ENCODE measurements around the gene KDM4E.
"Not testable (repeated sequence)": the region's sequence is repeated elsewhere in the genome, so short reads cannot be mapped to it uniquely, and the experiment has no call there.

Gene KDM4E

GRCh38 chr11:95024958-95025357 lies at the start of gene KDM4E:
TSS of gene KDM4E (plus strand) at chr11:95025258. CDS start at chr11:95025558, 300 bp downstream.
- no peak for DNase-seq

DNA sequence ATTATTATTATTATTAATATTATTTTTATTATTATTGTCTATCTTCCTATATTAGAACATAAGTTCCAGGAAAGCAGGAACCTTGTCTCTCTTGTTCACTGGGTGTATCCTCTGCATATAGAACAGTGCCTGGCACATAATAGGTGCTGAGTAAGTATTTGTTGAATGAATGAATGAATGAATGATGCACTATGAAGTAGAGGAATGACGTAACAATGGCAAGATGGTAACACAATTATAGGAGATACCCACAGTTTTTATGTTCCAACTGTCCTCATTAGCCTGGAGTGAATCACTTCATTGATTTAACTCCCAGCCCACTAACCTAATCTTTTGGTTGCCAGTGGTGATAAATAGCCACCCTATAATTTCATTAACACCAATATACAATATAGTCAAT lies 49.5 kb upstream of the KDM4E start:
- DNase-seq, result no peak

DNA sequence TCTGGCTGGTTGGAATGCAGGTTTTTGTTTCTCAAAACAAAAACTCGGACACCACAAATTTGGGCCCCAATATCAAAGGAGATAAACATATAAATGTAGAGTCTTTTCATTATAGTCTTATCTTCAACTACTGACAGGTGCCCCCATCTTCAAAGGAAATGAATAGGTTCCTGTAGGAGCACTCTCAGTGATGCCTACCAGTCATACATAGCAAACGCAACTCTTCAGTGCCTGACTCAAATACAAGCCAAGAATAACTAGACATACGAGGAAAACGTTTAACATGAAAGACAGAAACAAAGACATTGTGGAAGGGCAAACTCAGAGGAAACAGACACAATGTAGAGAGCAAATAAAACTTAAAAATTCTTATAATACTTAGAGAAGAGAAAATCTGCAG lies 37.7 kb upstream of the KDM4E start:
- no peak for DNase-seq

GRCh38 chr11:94988748-94989147 lies 36.3 kb upstream of the KDM4E start:
- no peak for DNase-seq

DNA sequence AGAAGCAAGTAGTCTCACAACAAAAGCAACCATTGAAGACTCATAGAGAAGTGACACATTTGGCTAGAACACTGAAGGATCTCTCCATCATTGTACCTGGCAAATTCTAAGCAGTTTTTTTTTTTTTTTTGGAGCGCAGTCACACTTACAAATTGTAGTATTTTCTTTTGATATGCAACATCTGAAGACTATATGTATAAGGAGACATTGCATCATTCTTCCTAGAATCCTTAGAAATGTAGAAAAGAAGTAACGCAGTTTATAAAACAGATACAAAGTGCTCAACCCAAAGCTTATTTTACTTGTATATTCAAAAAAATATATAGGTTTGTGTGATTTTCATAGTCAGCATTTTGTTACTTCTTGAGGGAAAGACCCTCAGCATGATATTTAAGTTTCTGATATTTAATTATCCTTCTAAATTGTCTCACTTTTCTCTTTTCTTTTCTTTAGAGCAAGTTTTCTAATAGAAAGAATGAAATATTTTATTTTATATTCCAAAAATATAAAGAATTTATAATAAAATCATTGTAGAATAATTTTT lies 31.6 kb upstream of the KDM4E start:
- DNase-seq, result no peak

DNA sequence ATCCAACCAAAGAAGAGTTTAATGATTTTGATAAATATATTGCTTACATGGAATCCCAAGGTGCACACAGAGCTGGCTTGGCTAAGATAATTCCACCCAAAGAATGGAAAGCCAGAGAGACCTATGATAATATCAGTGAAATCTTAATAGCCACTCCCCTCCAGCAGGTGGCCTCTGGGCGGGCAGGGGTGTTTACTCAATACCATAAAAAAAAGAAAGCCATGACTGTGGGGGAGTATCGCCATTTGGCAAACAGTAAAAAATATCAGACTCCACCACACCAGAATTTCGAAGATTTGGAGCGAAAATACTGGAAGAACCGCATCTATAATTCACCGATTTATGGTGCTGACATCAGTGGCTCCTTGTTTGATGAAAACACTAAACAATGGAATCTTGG lies 27.6 kb upstream of the KDM4E start:
- DNase-seq, result no peak

DNA sequence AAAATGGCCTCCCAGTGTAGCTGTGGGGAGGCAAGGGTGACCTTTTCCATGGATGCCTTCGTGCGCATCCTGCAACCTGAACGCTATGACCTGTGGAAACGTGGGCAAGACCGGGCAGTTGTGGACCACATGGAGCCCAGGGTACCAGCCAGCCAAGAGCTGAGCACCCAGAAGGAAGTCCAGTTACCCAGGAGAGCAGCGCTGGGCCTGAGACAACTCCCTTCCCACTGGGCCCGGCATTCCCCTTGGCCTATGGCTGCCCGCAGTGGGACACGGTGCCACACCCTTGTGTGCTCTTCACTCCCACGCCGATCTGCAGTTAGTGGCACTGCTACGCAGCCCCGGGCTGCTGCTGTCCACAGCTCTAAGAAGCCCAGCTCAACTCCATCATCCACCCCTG lies 26.8 kb upstream of the KDM4E start:
- DNase-seq, result no peak

- DNase-seq, result no peak
Observed at GRCh38 chr11:95003716-95004115, 21.3 kb upstream of the KDM4E start.

- DNase-seq, result no peak
Observed at GRCh38 chr11:95005642-95006041, 19.4 kb upstream of the KDM4E start.

GRCh38 chr11:95011376-95011775 lies 13.7 kb upstream of the KDM4E start:
- DNase-seq, result no peak

DNA sequence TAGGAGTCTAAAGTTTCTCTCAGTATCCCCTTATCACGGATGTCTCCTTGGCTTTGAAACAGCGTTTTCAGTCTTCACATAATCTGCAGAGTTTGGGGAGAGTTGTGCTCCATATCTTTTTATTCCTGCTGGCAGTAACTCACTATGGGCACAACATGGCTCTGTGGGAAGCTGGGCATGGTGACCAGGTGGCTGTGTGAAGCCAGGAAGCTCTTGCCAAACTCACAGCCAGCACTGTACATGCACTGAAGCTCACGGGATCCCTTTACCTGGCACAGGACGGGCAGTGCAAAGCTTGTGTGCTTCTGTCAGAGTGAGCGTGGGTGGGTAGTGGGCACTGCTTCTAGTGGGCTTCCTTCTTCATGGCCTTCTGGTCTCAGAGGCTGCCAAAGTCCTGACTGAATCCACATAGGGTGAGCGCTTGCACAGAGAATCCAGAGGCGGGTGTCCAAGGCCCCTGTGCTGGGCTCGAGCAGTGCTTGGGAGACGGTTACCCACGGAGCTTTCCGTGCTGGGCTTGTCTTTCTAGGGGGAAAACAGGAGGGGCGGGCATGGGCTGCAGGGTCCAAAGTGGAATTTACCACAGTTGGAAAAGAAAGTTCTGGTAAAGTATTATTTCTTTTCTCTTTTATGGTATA lies 10.8 kb upstream of the KDM4E start:
- DNase-seq, result no peak

GRCh38 chr11:95016139-95016538 lies 8.9 kb upstream of the KDM4E start:
- DNase-seq, result no peak

DNA sequence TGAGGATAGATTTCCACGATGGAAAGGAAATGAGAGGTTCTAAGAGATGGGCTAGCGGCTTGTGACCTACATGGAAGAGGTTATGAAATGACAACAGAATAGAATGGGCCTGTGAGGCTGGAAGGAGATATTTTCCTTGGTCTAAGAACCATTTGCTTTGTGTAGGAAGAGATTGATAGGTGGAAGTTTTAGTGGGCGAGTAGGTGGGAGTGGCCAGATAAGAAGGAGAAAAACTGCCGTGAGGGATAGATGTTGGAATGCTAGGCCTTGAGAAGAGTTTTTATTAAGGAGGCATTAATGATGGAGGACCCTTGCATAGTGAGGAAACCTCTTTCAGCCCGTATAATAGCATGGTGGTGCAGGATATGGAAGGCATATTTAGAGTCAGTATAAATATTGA lies 3.6 kb upstream of the KDM4E start:
- not testable (repeated sequence) for DNase-seq

- not testable (repeated sequence) for DNase-seq
Observed at GRCh38 chr11:95025594-95025993, 536 bp downstream of the KDM4E start.

DNA sequence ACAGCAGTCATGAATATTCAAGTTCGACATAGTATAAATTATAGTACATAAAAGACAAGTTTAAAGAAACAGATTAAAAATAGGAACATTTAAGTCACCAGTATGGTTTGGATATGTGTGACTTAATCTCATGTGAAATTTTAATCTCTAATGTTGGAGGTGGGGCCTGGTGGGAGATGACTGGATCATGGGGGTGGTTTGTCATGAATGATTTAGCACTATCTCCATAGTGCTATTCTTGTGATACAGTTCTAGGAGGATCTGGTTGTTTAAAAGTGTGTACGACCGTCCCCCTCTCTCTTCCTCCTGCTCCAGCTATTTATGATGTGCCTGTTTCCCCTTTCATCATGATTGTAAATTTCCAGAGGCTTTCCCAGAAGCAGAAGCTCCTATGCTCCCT lies 3.3 kb downstream of the KDM4E start:
- no peak for DNase-seq

- DNase-seq, result no peak
Observed at GRCh38 chr11:95033051-95033450, 8.0 kb downstream of the KDM4E start.

GRCh38 chr11:95035316-95035715 lies 10.3 kb downstream of the KDM4E start:
- no peak for DNase-seq

- DNase-seq, result peak; percentile 8
Observed at GRCh38 chr11:95037356-95038035, 12.4 kb downstream of the KDM4E start.

- no peak for DNase-seq
Observed at GRCh38 chr11:95042239-95042638, 17.2 kb downstream of the KDM4E start.

DNA sequence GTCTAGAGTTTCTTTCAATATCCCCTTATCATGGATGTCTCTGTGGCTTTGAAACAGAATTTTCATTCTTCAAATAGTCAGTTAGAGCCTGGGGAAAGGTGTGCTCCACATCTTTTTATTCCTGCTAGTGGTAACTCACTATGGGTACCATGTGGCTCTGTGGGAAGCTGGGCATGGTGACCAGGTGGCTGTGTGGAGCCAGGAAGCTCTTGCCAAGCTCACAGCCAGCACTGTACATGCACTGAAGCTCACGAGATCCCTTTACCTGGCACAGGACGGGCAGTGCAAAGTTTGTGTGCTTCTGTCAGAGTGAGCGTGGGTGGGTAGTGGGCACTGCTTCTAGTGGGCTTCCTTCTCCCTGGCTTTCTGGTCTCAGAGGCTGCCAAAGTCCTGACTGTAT lies 17.8 kb downstream of the KDM4E start:
- no peak for DNase-seq

GRCh38 chr11:95044010-95044409 lies 19.0 kb downstream of the KDM4E start:
- DNase-seq, result no peak

DNA sequence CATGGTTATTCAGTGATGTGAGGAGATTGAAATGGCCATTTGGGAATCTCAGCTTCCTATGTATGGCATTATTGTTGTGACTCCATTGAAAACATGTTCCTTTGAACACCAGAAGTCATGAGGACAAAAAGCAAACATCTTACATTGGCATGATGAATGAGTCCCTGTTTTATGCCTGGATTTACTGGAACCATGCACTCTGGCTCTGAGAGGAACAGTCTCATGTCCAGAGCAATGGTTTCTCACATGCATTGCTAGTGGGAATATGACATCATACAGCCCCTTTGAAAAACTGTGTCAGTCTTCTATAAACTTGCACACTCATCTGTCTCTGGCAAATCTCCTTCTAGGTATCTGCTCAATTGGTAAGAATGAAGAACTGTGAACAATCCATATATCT lies 20.8 kb downstream of the KDM4E start:
- no peak for DNase-seq

- not testable (repeated sequence) for DNase-seq
Observed at GRCh38 chr11:95049122-95049521, 24.1 kb downstream of the KDM4E start, which contains the start of gene KDM4F. TSS of gene KDM4F (plus strand) at chr11:95049422.

- DNase-seq, result no peak
Observed at GRCh38 chr11:95050595-95051202, 25.6 kb downstream of the KDM4E start.

Measured in stimulated activated CD4-positive, alpha-beta T cell treated with anti-CD3 and anti-CD28 coated beads, Interleukin-12 subunit alpha, Interleukin-12 subunit beta, amount 100 ng/mL, for 4 hours (primary cell).